SU-DHL-6 (cell line): Measurements from ENCODE around the gene NYAP2.

Source experiments
- H2AFZ ChIP-seq: fragments of 200-600 bp; sonication (generic); 2 replicates; pipeline ENCODE4 v1.6.1; 2014; ENCODE audit warnings: low read depth, mild to moderate bottlenecking, moderate library complexity, mixed read lengths, antibody characterized with exemption, low read length; ENCODE audit not compliant: severe bottlenecking
- H3F3A ChIP-seq: fragments of 200-600 bp; shearing (Covaris generic); 2 replicates; pipeline ENCODE4 v1.6.0; 2016; ENCODE audit warnings: antibody characterized with exemption, mild to moderate bottlenecking; ENCODE audit not compliant: insufficient read depth
- H3K27ac ChIP-seq: fragments of 200-600 bp; sonication (generic); 2 replicates; pipeline ENCODE4 v1.5.1; 2016; ENCODE audit warnings: low read depth, mild to moderate bottlenecking, low read length, moderate library complexity, mixed read lengths
- H3K27me3 ChIP-seq: fragments of 200-600 bp; sonication (generic), shearing (Covaris generic); 2 replicates; pipeline ENCODE4 v1.6.0; 2014; ENCODE audit warnings: mild to moderate bottlenecking, low read length
- H3K36me3 ChIP-seq: fragments of 200-600 bp; sonication (generic); 2 replicates; pipeline ENCODE4 v1.6.1; 2014; ENCODE audit warnings: mild to moderate bottlenecking, low read length, mixed read lengths
- H3K4me2 ChIP-seq: fragments of 300-600, 200-600 bp; shearing (Covaris generic), sonication (generic); 2 replicates; pipeline ENCODE4 v1.6.0; 2014; ENCODE audit warnings: low read length, low read depth, mild to moderate bottlenecking; ENCODE audit not compliant: poor library complexity, severe bottlenecking
- H3K4me3 ChIP-seq: fragments of 200-600 bp; sonication (generic); 2 replicates; pipeline ENCODE4 v1.5.1; 2014; ENCODE audit warnings: antibody characterized with exemption, low read length, mild to moderate bottlenecking, mixed read lengths; ENCODE audit not compliant: insufficient read depth, poor library complexity, severe bottlenecking
- H3K79me2 ChIP-seq: fragments of 200-600 bp; sonication (generic); 2 replicates; pipeline ENCODE4 v1.6.1; 2014; ENCODE audit warnings: mild to moderate bottlenecking, low read length, moderate library complexity; ENCODE audit not compliant: insufficient read depth
- H3K9ac ChIP-seq: fragments of 200-600 bp; sonication (generic); 2 replicates; pipeline ENCODE4 v1.7.0; 2014; ENCODE audit warnings: mild to moderate bottlenecking, low read length
- H3K9me2 ChIP-seq: fragments of 200-600 bp; sonication (generic); replicated peaks from 2 replicates; pipeline ENCODE4 v1.6.1; 2014; ENCODE audit warnings: low read length; ENCODE audit not compliant: insufficient read depth
- H3K9me3 ChIP-seq: fragments of 200-600 bp; sonication (generic); 2 replicates; pipeline ENCODE4 v1.6.1; 2014; ENCODE audit warnings: low read length, mixed read lengths; ENCODE audit not compliant: insufficient read depth
- H4K20me1 ChIP-seq: fragments of 200-600 bp; sonication (generic); 2 replicates; pipeline ENCODE4 v1.6.1; 2014; ENCODE audit warnings: low read depth, mild to moderate bottlenecking, antibody characterized with exemption, low read length, moderate library complexity, mixed read lengths
- CTCF ChIP-seq: fragments of 200-600 bp; sonication (generic); IDR thresholded peaks from one replicate; pipeline ENCODE4 v1.5.1; 2017; ENCODE audit warnings: antibody characterized with exemption, mild to moderate bottlenecking, low read length, moderate library complexity; ENCODE audit not compliant: insufficient read depth, poor library complexity, severe bottlenecking
- EZH2phosphoT487 ChIP-seq: fragments of 200-600 bp; sonication (generic), shearing (Covaris generic); conservative IDR thresholded peaks from 2 replicates; pipeline ENCODE4 v1.6.1; 2018; ENCODE audit warnings: mild to moderate bottlenecking, antibody characterized with exemption, low read length, moderate library complexity, mixed read lengths

Gene NYAP2

GRCh38 chr2:225667445-225667844, 267.9 kb downstream of the NYAP2 start:
- Histone ChIP-seq H3K9me3 (no peaks in the 10 kb centered on the region), H3K79me2 (no peaks in the 10 kb centered on the region), H3K36me3 (no peaks in the 10 kb centered on the region), H3K9me2 (no peaks in the 10 kb centered on the region), H2AFZ (no peak overlapping the region), H4K20me1 (no peaks in the 10 kb centered on the region), H3K4me3 (no peak overlapping the region), H3K9ac (no peak overlapping the region), H3K4me2 (no peak overlapping the region), H3F3A (no peaks in the 10 kb centered on the region), H3K27me3 (no peaks in the 10 kb centered on the region), H3K27ac (no peak overlapping the region)
- TF ChIP-seq CTCF: no peak
- TF ChIP-seq EZH2phosphoT487: no peak

- TF ChIP-seq CTCF (peak; percentile 75), EZH2phosphoT487 (no peak)
- no peaks in the 10 kb centered on the region for H3F3A ChIP-seq
- no peak overlapping the region for H3K9ac ChIP-seq
- no peaks in the 10 kb centered on the region for H3K79me2 ChIP-seq
- H3K27me3 ChIP-seq: no peaks in the 10 kb centered on the region
- H3K4me2 ChIP-seq: no peak overlapping the region
- H4K20me1 ChIP-seq: no peaks in the 10 kb centered on the region
- no peak overlapping the region for H3K27ac ChIP-seq
- no peaks in the 10 kb centered on the region for H3K9me2 ChIP-seq
- no peak overlapping the region for H2AFZ ChIP-seq
- H3K4me3 ChIP-seq: no peak overlapping the region
- no peaks in the 10 kb centered on the region for H3K9me3 ChIP-seq
- H3K36me3 ChIP-seq: no peaks in the 10 kb centered on the region
Observed at GRCh38 chr2:225668606-225669266, 269.2 kb downstream of the NYAP2 start.

GRCh38 chr2:225670111-225670974, 270.8 kb downstream of the NYAP2 start:
- Histone ChIP-seq H4K20me1 (no peaks in the 10 kb centered on the region), H3K9ac (no peak overlapping the region), H3F3A (no peaks in the 10 kb centered on the region), H3K9me3 (no peaks in the 10 kb centered on the region), H3K27me3 (no peaks in the 10 kb centered on the region), H3K27ac (no peak overlapping the region), H3K36me3 (no peaks in the 10 kb centered on the region), H3K4me2 (no peak overlapping the region), H3K4me3 (no peak overlapping the region), H3K9me2 (no peaks in the 10 kb centered on the region), H2AFZ (no peak overlapping the region), H3K79me2 (no peaks in the 10 kb centered on the region)
- peak; percentile 20 for TF ChIP-seq CTCF
- no peak for TF ChIP-seq EZH2phosphoT487
